GM12891 (cell line): ENCODE results near the gene TCEAL5.

Experiments
- PAX5 ChIP-seq: IDR thresholded peaks from 2 replicates; pipeline ENCODE4 v1.6.1; 2011; ENCODE audit warnings: low read length, moderate library complexity, mild to moderate bottlenecking; ENCODE audit not compliant: insufficient read depth, severe bottlenecking
- POLR2A ChIP-seq: IDR thresholded peaks from 2 replicates; pipeline ENCODE4 v1.6.1; 2011; ENCODE audit warnings: low read depth, low read length, control low read depth
- POLR2AphosphoS5 ChIP-seq: IDR thresholded peaks from 2 replicates; pipeline ENCODE4 v1.6.1; 2011; ENCODE audit warnings: low read depth, low read length, control low read depth
- POU2F2 ChIP-seq: IDR thresholded peaks from 2 replicates; pipeline ENCODE4 v1.6.1; 2011; ENCODE audit warnings: low read depth, mild to moderate bottlenecking, control low read depth, low read length, moderate library complexity
- SPI1 ChIP-seq: IDR thresholded peaks from 2 replicates; pipeline ENCODE4 v1.6.1; 2011; ENCODE audit warnings: low read depth, low read length, control low read depth
- TAF1 ChIP-seq: IDR thresholded peaks from 2 replicates; pipeline ENCODE4 v1.6.1; 2011; ENCODE audit warnings: low read depth, low read length, control low read depth

- TF ChIP-seq POLR2A: no peak
- TF ChIP-seq POU2F2: no peak
- TF ChIP-seq POLR2AphosphoS5: no peak
- no peak for TF ChIP-seq TAF1
- TF ChIP-seq PAX5: no peak
- no peak for TF ChIP-seq SPI1
These were observed 26.7 kb downstream of the TCEAL5 start for GRCh38 chrX:103249805-103250204.
